Measurements from ENCODE around the gene CRACR2B.

DNA sequence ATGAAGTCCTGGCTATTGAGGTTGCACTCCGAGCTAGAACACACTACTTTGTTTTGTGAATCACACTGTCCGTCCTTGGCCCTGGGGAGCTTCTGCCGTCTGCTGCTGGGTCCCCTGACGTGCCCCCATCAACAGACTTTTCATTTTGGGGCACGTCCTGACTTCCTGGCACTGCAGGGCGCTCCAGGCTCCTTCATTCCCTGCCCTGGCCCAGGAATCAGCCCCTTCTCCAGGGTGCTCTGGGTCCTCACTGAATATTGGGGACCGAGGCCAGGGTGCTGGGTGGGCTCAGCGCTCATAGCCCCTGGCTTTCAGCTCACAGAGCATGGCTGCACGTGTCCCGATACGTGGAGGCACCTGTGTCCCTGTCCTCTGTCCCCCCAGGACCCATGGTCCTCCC lies 37.2 kb downstream of the CRACR2B start:
- TF ChIP-seq EZH2 (IDR thresholded peaks at IDR 0.05; ENCODE audit: insufficient read depth, low read length): no peak
- TF ChIP-seq, protein P1, sequence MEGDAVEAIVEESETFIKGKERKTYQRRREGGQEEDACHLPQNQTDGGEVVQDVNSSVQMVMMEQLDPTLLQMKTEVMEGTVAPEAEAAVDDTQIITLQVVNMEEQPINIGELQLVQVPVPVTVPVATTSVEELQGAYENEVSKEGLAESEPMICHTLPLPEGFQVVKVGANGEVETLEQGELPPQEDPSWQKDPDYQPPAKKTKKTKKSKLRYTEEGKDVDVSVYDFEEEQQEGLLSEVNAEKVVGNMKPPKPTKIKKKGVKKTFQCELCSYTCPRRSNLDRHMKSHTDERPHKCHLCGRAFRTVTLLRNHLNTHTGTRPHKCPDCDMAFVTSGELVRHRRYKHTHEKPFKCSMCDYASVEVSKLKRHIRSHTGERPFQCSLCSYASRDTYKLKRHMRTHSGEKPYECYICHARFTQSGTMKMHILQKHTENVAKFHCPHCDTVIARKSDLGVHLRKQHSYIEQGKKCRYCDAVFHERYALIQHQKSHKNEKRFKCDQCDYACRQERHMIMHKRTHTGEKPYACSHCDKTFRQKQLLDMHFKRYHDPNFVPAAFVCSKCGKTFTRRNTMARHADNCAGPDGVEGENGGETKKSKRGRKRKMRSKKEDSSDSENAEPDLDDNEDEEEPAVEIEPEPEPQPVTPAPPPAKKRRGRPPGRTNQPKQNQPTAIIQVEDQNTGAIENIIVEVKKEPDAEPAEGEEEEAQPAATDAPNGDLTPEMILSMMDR (IDR thresholded peaks at IDR 0.05; ENCODE audit: insufficient read depth, low read depth, low read length): no peak
